HG03521 (cell line): ENCODE measurements around the gene RAD52.

ENCODE experiments used
- ATAC-seq: cut with Tn5 transposase; IDR thresholded peaks from one replicate; pipeline ENCODE4 v1.9.1; 2021; ENCODE audit warnings: mild to moderate bottlenecking, moderate library complexity; ENCODE audit not compliant: unreplicated experiment

The RAD52 gene

DNA sequence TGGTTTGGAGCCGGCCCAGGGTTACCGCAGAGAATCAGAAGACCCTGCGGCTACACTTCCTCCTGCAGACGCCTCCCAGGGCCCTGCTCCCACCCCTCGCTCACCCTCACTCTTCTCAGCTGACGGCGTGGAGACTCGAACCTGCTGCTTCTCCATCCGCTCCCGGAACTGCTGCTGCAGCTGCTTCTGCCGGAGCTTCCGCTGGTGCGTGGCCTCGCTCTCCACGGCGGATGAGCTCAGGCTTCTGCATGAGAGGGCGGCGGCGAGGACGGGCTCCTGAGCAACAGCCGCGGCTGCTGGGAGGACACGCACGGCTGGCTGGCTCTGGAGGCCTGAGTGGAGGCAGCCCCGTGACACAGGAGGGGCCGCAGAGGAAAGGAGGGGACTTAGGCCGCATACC lies 33.3 kb downstream of the RAD52 start:
- ATAC-seq = no peak

DNA sequence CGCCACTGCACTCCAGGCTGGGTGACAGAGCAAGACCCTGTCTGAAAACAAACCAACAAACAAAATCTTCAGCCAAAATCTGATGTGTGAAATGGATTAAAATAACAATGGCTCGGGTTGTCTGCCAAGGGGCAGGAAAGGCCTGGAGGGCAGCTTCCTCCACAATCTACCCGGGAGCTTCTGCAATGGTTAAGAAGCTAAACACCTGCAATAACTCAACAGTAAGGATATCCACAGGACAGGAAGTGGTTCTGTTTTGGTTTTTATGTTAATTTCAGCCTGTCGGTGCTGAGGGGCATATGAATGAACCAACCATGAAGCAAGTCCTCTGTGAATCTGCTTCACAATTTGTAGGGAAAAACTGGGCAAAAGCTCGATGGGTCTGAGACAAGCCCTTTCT lies 34.4 kb downstream of the RAD52 start:
- ATAC-seq = no peak

- ATAC-seq = no peak
Observed at GRCh38 chr12:913919-914698, 35.4 kb downstream of the RAD52 start.

DNA sequence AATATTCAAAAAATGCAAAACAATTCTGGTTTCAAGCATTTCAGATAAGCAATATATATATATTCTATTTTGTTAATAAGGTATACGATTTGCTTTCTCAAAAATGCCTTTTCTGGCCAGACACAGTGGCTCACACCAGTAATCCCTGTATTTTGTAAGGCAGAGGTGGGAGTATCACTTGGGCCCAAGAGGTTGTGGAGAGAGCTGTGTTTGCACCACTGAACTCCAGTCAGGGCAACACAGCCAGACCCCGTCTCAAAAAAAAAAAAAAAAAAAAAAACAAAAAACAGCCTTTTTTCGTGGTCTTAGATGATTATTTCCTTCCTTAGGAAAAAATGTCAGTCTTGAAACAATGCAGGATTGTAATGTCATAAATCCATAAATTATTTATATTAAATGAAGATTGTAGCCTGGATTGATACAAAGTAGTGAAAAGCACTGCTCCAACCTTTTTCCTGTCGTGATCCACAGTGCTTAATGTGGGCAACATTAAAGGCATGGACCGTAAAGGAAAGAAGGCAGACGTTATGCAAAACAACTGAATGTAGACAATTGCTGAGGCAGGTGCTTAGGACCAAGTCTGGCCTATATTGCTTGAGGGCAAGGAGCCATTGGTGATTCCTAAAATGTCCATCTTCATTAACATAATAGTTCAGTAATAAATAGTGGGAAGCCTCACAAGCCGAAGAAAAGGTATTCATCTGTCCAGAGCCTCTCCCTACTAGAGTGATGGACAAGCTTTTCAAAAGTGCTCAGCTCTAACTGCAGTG lies 36.8 kb downstream of the RAD52 start:
- no peak for ATAC-seq

DNA sequence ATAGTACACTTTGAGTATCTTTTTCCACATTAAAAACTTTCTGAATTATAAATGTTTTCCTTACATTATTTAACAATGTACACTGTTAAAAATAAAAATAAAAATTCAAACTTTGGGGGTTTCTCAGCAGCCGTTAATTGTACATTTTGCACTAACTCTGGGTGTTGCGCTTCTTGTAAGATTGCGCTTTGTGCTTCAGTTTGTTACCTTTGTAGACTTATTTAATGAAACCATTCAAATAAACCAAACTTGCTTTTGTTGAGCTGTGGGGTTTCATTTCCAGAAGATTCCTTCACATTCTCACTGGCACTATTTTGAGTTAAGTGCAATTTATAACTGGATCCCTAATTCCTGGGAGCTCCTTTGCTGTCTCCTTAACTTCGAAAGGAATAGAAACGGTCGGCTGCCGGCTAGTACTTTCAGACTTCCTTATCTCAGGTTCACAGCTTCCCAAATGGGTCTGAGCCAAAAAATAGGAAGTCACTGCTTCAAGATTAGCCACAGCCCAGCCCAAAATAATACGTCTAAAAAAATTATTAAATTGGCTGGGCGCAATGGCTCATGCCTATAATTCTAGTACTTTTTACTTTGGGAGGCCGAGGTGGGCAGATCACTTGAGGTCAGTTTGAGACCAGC lies 38.2 kb downstream of the RAD52 start:
- no peak for ATAC-seq

GRCh38 chr12:910416-910815 lies 39.1 kb downstream of the RAD52 start:
- ATAC-seq = no peak

GRCh38 chr12:909861-910260 lies 39.6 kb downstream of the RAD52 start:
- ATAC-seq = no peak

- ATAC-seq = no peak
Observed at GRCh38 chr12:907413-908185, 41.9 kb downstream of the RAD52 start.

DNA sequence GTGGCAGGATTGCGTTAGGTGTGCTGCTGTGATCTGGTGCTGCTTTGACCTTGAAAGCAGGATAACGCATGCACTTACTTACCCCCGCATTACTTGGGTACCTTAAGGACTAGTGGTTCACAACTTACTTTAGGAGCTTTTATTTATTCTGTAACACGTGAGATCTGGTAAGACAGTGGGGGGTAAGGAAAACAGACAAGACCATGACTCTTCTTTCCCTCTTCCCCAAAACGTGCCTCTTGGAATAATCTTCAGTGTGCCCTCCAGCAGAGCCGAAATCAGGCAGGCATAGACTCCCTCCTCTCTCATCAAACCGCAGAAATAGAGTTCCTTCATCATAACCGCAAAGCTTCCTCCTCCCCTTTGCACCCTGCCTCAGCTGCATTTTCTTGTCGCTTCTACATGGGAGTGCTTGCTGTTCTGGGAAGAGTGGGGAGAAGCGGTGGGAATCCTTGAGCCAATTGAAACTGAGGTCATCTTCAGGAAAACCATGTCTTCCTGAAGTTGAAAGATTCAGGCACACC lies 43.4 kb downstream of the RAD52 start:
- ATAC-seq = no peak

DNA sequence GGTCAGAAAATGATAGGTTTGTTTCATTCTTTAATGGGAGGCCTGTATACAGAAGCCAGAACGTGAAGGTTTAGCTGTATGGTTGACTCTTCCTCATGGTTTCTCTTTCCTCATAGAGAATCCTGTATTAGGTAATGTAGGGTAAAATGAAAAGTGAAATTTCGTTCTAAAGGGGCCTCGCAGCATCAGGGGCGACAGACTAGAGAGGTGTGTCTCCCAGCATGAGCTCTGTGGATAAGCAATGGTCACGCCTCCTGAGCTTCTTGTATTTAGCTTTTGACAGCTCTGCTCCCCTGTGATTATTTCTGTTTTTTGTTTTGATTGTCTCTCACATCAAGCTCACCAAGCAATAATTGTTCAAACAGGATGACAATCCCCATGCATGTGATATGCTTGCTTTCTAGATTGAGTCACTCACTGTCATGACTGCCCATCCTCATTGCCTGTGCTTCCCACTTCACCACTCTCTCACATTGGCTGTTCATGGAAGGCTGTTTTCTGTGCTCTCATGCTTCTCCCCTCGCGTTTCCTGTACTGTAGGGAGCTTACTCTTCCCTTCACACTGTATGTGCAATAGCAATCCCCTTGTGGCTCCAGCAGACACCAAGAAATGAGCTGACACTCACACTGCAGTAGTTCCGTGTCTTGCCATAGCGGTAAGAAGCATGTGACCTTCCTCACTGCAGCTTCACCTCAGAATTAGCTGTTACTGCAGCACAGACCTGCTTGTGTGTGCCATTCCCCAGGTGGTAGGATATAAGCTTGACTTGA lies 44.0 kb downstream of the RAD52 start:
- no peak for ATAC-seq

GRCh38 chr12:904010-904414 lies 45.5 kb downstream of the RAD52 start:
- no peak for ATAC-seq

DNA sequence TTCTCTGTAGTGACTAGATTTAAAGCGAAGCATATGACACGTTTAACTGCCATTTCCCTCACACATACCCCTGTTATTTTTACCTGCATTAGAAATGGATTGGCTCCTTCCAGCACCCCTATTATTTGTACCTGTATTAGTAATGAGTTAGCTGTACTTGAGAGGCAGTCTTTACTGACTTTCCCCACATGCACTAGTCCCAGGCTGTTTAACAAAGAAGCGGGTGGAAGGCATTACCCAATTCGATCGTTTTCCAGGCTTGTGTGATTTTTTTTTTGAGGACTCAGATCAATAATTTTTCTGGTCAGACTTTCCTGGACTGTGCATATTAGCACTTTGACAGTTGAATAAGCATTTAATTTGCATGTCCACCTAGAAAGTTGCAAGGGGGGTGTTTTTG lies 46.4 kb downstream of the RAD52 start:
- no peak for ATAC-seq

GRCh38 chr12:902581-902980 lies 46.9 kb downstream of the RAD52 start:
- ATAC-seq = no peak

GRCh38 chr12:897386-897785 lies 52.1 kb downstream of the RAD52 start:
- no peak for ATAC-seq

- ATAC-seq = no peak
Observed at GRCh38 chr12:896031-896430, 53.5 kb downstream of the RAD52 start.

GRCh38 chr12:894226-894625 lies 55.3 kb downstream of the RAD52 start:
- ATAC-seq = no peak

DNA sequence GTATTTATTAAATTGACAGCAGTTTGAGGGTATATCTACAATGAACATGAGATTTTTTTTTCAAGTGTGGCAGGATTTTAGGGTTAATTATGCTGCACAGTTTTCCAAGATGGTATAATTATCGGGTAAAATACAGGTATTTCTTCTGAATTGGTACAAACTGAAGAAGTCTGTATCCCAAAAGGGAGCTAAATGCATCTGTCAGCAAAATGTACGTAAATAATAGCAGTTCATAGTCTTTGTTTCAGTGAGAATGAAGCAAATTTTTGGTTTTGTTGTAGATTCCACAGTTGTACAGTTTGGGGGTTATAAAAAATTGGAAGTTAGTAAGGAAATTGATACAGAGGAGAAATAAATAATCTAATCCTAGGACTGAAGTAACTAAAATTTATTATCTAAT lies 63.3 kb downstream of the RAD52 start:
- no peak for ATAC-seq

GRCh38 chr12:885701-886100 lies 63.8 kb downstream of the RAD52 start:
- ATAC-seq = no peak

GRCh38 chr12:884746-885414 lies 64.6 kb downstream of the RAD52 start:
- ATAC-seq = no peak

DNA sequence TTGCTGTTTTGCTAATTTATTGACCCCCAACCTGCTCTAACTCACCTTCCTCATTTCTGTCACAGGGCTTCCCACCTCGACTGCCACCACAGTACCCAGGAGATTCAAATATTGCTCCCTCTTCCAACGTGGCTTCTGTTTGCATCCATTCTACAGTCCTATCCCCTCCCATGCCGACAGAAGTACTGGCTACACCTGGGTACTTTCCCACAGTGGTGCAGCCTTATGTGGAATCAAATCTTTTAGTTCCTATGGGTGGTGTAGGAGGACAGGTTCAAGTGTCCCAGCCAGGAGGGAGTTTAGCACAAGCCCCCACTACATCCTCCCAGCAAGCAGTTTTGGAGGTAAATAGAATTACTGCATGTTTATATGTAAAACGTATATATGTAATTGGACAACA lies 68.8 kb downstream of the RAD52 start:
- ATAC-seq = no peak
